ENCODE results near the gene ARHGAP11A. TPM values are rescaled to one million over a fixed set of nuclear protein-coding genes. Genes with fewer than 3 reads are reported as not detected.
"Not testable (repeated sequence)": the region's sequence is repeated elsewhere in the genome, so short reads cannot be mapped to it uniquely, and the experiment has no call there.

ARHGAP11A gene
- total and polyA plus RNA-seq, 2 of the 8 experiments (the other 6 are each of a cell fraction or from before 2014, with no cell fraction given) = 8.1 to 112 TPM

DNA sequence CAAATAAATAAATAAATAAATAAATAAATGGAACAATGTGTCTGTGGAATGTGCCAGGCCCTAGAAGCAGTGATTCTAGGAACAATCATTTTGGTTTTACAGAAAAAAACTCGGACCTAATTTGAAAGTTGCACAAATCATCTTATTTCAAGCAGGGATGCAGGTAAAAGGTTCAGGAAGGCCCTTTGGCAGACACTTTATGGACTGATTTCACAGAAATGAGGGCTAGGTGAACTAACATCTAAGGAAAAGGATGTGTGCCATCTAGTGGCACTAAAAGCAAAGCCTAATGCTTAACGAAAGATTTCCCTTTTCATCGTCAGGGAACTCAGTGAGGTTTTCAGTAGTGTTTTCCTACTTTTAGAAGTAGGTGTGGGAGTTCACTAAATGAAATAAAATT lies 4.6 kb upstream of the ARHGAP11A start:
- H2BK12ac ChIP-seq (ENCODE audit: low read depth, low read length); H2BK5ac ChIP-seq (ENCODE audit: low read depth, low read length); H4K8ac ChIP-seq (ENCODE audit: extremely low read depth, insufficient read depth, low read length); H3K79me1 ChIP-seq (ENCODE audit: low read depth, low read length); H3K18ac ChIP-seq (ENCODE audit: extremely low read depth, low read length); H3K23me2 ChIP-seq (ENCODE audit: low read depth, low read length); H2AFZ ChIP-seq (ENCODE audit: low read length); H3K36me3 ChIP-seq (ENCODE audit: control insufficient read depth in 2 of 4, insufficient read depth in 4 of 4, low read length in 3 of 4); H4K20me1 ChIP-seq (replicated peaks in 1 of 2; ENCODE audit: control insufficient read depth in 1 of 2, insufficient read depth in 2 of 2, low read length in 2 of 2); H4K91ac ChIP-seq (replicated peaks; ENCODE audit: insufficient read length, low read length); H3K4ac ChIP-seq (replicated peaks; ENCODE audit: insufficient read length, low read depth, low read length); H3K56ac ChIP-seq (replicated peaks; ENCODE audit: insufficient read length, low read depth, low read length); H2BK20ac ChIP-seq (ENCODE audit: low read length); H3K14ac ChIP-seq (ENCODE audit: insufficient read length); H3K4me2 ChIP-seq (ENCODE audit: insufficient read depth in 1 of 2, low read depth in 2 of 2, low read length in 2 of 2); H2BK15ac ChIP-seq (ENCODE audit: low read length); FAIRE-seq; H3K4me1 ChIP-seq (replicated peaks in 1 of 4; ENCODE audit: control insufficient read depth in 3 of 4, insufficient read depth in 4 of 4, low read length in 3 of 4); CTCF ChIA-PET (ENCODE audit: partially characterized antibody); H3K79me2 ChIP-seq (ENCODE audit: control insufficient read depth in 1 of 2, insufficient read depth in 2 of 2, low read length in 2 of 2); POLR2A ChIA-PET (ENCODE audit: partially characterized antibody); H4K5ac ChIP-seq (ENCODE audit: insufficient read length, low read depth, low read length); H3K23ac ChIP-seq (ENCODE audit: insufficient read length); H2AK5ac ChIP-seq (ENCODE audit: low read depth, low read length); H3K27me3 ChIP-seq (replicated peaks in 1 of 4; ENCODE audit: control insufficient read depth in 3 of 4, extremely low read depth in 1 of 4, insufficient read depth in 3 of 4, low read length in 3 of 4); H3K9ac ChIP-seq (replicated peaks in 1 of 4; ENCODE audit: extremely low read depth in 1 of 4, low read depth in 3 of 4, low read length in 3 of 4); H2BK120ac ChIP-seq (replicated peaks; ENCODE audit: low read depth, low read length); H3K4me3 ChIP-seq (ENCODE audit: extremely low read depth in 1 of 4, insufficient read depth in 2 of 4, low read depth in 3 of 4, low read length in 4 of 4); DNase-seq (ENCODE audit: low read depth in 1 of 2, low spot score in 2 of 2); H3K27ac ChIP-seq (ENCODE audit: low read depth, low read length); H3K9me3 ChIP-seq (ENCODE audit: insufficient read depth in 2 of 2, low read depth in 1 of 2, low read length in 1 of 2): not testable (repeated sequence)
- WGBS, 2 experiments (ENCODE audit: extremely low coverage in 1 of 2, insufficient coverage in 1 of 2, insufficient read length in 1 of 2, insufficient replicate concordance in 2 of 2, low coverage in 1 of 2, low lambda C conversion rate in 2 of 2, missing lambda C conversion rate in 1 of 2) = 5% methylated on average over 1 of the region's 3 CpGs; no CpG with 5 or more reads in 1 of the 2 experiments
- peak; percentile 5 to 12; a peak in 1 of 4 replicates for TF ChIP-seq RAD21 (IDR thresholded peaks at IDR 0.05 in 1 of 2, conservative IDR thresholded peaks at IDR 0.05 in 1 of 2; ENCODE audit: low read depth in 2 of 2, low read length in 2 of 2)

DNA sequence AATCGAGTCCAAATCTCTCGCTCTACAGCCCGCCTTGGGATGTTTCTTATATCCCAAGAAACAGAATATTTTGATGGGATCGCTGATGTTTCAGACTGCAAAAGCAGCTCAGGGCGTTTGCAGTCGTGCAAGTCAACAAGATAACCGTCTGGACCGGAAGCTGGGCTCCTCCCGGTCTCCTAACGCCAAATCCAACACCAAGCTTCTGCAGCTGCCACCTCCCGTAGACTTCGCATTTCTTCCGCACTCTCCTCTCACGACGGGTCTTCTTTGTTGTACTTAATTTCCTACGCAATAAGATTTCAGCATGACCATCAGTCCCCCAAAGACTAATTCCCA lies 623 bp upstream of the ARHGAP11A start:
- H2BK120ac ChIP-seq (replicated peaks; ENCODE audit: low read depth, low read length); H3K4ac ChIP-seq (replicated peaks; ENCODE audit: insufficient read length, low read depth, low read length); H3K18ac ChIP-seq (ENCODE audit: extremely low read depth, low read length); H2AK5ac ChIP-seq (ENCODE audit: low read depth, low read length); H3K14ac ChIP-seq (ENCODE audit: insufficient read length); H2BK5ac ChIP-seq (ENCODE audit: low read depth, low read length); FAIRE-seq; H3K27me3 ChIP-seq (replicated peaks in 1 of 4; ENCODE audit: control insufficient read depth in 3 of 4, extremely low read depth in 1 of 4, insufficient read depth in 3 of 4, low read length in 3 of 4); H4K91ac ChIP-seq (replicated peaks; ENCODE audit: insufficient read length, low read length); H3K4me1 ChIP-seq (replicated peaks in 1 of 4; ENCODE audit: control insufficient read depth in 3 of 4, insufficient read depth in 4 of 4, low read length in 3 of 4); CTCF ChIA-PET (ENCODE audit: partially characterized antibody); H3K9me3 ChIP-seq (ENCODE audit: insufficient read depth in 2 of 2, low read depth in 1 of 2, low read length in 1 of 2); H3K23me2 ChIP-seq (ENCODE audit: low read depth, low read length); POLR2A ChIA-PET (ENCODE audit: partially characterized antibody); H4K8ac ChIP-seq (ENCODE audit: extremely low read depth, insufficient read depth, low read length); H3K36me3 ChIP-seq (ENCODE audit: control insufficient read depth in 2 of 4, insufficient read depth in 4 of 4, low read length in 3 of 4); H2BK15ac ChIP-seq (ENCODE audit: low read length); H2BK12ac ChIP-seq (ENCODE audit: low read depth, low read length); H3K23ac ChIP-seq (ENCODE audit: insufficient read length); H3K79me1 ChIP-seq (ENCODE audit: low read depth, low read length); H4K20me1 ChIP-seq (replicated peaks in 1 of 2; ENCODE audit: control insufficient read depth in 1 of 2, insufficient read depth in 2 of 2, low read length in 2 of 2); H3K56ac ChIP-seq (replicated peaks; ENCODE audit: insufficient read length, low read depth, low read length); H2BK20ac ChIP-seq (ENCODE audit: low read length); DNase-seq (ENCODE audit: low read depth in 1 of 2, low spot score in 2 of 2): not testable (repeated sequence)
- peaks cover 0 to 37% of the 10 kb centered on the region in 2 experiments; a peak in 2 of 4 replicates for H3K79me2 ChIP-seq (ENCODE audit: control insufficient read depth in 1 of 2, insufficient read depth in 2 of 2, low read length in 2 of 2)
- WGBS, 2 experiments (ENCODE audit: extremely low coverage in 1 of 2, insufficient coverage in 1 of 2, insufficient read length in 1 of 2, insufficient replicate concordance in 2 of 2, low coverage in 1 of 2, low lambda C conversion rate in 2 of 2, missing lambda C conversion rate in 1 of 2) = 0% methylated on average over 9 of the region's 16 CpGs; no CpG with 5 or more reads in 1 of the 2 experiments
- peak overlapping the region; percentile 54 to 95 (median 67) for H3K4me3 ChIP-seq (ENCODE audit: extremely low read depth in 1 of 4, insufficient read depth in 2 of 4, low read depth in 3 of 4, low read length in 4 of 4)
- peak overlapping the region; percentile 57 for H4K5ac ChIP-seq (ENCODE audit: insufficient read length, low read depth, low read length)
- peak overlapping the region; percentile 27; the same call in 1 of the 2 replicates for H3K27ac ChIP-seq (ENCODE audit: low read depth, low read length)
- peak overlapping the region; percentile 57 to 72 for H3K4me2 ChIP-seq (ENCODE audit: insufficient read depth in 1 of 2, low read depth in 2 of 2, low read length in 2 of 2)
- peak overlapping the region in 2 of 4 experiments; percentile 53 to 72; a peak in 3 of 7 replicates for H3K9ac ChIP-seq (replicated peaks in 1 of 4; ENCODE audit: extremely low read depth in 1 of 4, low read depth in 3 of 4, low read length in 3 of 4)
- 0 out of 2 replicates have a peak overlapping the region, but pooled peaks have one; percentile 76 for H2AFZ ChIP-seq (ENCODE audit: low read length)
